ENCODE measurements around the gene PTER.

The PTER gene, protein sequence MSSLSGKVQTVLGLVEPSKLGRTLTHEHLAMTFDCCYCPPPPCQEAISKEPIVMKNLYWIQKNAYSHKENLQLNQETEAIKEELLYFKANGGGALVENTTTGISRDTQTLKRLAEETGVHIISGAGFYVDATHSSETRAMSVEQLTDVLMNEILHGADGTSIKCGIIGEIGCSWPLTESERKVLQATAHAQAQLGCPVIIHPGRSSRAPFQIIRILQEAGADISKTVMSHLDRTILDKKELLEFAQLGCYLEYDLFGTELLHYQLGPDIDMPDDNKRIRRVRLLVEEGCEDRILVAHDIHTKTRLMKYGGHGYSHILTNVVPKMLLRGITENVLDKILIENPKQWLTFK

DNA sequence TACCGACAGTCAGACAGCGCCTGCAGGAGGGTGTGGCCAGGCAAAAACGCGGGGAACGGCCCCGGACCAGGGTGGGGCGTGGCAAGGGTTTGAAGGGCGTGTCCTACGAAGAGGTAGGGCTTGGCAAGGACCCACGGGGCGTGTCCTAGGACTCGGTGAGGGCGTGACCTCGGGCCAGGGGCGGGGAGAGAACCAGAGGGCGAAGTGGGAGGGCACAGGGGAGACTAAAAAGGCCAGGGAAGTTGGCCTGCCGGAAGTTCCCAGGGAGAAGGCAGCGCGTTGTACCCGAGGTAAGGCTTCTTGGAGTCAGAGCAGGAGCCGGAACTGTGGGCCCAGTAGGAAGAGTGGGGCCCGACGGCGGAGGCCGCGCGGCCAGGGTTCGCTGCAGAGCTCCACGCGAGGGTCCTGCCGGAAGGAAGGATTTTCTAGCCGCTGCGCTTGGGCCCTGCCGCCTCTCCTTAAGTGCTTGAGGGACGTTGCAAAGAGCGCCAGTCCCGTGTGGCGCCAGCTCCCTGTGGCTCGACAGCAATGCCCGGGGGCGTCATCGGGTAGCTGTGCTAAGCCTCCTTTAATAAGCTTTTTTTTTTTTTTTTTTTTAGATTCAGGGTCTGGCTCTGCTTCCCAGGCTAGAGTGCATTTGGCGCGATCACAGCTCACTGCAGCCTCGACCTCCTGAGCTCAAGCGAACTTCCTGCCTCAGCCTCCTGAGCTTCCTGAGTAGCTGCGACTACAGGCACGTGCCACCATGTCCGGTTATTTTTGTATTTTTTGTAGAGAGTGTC lies at the start of gene PTER:
TSS of gene PTER (plus strand) at position 253 of the 782 bp plus-strand sequence. CDS start 47,375 bp downstream, outside the sequence.
- peak; percentile 90 for DNase-seq

DNA sequence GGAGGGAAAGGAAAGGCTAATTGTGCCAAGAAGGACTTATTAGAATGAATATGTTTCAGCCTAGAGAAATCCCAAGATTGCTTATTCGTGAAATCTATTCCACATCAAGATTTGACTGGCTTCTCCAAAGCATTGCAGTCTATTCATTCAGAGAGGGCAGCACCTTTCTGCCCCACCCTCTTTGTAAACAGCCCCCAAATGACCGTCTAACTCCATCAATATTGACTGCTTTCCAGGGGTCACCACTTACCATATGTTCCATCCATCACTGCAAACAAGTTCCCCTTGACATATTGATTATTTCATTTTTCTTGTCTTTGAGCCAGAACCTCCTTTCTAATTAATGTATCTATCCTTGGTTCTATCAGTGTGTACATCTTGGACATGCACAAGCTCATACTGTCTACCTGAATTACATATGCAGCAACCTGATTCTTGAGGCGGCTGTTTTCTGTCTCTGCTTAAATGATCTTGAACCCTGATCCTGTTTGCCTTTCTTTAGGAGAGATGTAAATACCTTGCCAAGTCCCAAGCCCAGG lies 44.2 kb upstream of the PTER start:
- DNase-seq, result no peak

DNA sequence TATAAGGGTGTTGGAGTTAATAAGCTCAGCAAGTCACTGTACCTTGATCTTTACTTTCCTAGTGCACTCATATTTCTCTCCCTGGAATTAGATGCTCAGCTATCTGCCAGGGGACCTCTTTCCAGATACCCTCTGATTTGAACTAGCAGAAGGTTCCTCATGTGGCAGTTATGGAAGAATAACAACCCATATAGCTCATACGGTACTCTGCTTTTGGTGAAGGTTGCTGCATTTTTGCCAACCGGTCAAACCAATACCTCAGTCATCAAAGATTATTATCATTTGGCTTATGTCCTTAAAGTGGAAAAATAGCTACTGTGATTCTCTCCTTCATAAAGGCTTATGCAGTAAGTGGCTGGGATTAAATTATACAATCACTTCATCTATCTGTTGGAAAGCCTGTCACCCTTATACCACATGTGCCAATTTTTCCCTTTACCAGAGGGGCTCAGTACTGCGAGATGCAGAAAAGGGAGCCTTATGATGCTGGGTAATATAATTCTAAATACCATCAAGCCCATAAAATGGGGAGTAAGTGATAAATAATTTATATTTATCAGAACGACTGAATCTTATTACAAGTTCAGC lies 43.4 kb upstream of the PTER start:
- no peak for DNase-seq

DNA sequence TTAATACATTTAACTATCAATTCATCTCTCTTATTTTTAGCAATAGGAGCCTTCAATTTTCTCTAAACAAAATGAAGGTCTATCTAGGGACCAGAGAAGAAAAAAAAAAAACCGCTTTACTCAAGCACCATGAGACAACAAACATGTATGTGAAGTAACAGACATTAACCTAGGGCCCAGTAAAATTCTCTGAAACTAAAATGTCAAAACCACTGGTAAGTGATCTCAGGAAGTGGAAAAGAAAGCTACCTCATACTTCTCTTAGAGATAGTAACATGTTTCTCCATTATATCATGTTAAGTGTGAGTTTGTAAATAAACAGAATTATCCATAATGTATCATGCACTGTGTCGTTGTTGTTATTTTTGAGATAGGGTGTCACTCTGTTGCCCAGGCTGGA lies 35.4 kb upstream of the PTER start:
- DNase-seq, result no peak

DNA sequence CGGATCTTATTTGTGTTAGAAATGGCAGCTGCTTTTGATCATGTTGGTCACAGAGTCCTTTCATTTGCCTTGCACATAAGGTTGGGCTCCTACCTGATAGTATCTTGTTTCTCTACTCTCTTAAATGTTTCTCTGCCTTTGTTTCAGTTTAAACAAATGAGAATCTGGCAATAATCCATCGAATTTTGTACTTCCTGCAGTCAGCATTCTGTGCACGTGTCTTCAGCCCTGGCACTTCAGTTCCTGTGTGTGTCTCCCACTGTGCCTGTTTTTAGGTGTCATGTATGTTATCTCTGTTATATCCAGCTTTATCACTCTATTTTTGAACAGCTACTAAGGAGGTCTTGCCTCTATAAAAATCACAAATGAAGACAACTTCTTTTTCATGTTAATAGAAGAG lies 28.4 kb upstream of the PTER start:
- no peak for DNase-seq

DNA sequence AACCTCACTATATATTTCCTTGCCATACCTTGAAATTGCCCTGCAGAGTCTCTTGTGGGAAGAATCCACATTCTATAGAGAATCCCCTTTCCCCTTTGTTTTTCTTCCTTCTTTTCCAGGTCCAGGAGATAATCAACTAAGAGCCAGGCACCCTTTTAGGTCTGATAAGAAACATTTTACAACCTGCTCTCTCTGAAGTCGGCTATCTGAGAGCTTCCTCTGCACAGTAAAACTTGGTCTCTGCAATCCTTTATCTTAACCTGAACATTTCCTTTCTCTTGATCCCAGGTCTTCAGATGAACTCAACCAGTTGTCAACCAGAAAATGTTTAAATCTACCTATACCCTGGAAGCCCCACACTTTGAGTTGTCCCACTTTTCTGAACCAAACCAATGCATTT lies 19.5 kb upstream of the PTER start:
- no peak for DNase-seq

DNA sequence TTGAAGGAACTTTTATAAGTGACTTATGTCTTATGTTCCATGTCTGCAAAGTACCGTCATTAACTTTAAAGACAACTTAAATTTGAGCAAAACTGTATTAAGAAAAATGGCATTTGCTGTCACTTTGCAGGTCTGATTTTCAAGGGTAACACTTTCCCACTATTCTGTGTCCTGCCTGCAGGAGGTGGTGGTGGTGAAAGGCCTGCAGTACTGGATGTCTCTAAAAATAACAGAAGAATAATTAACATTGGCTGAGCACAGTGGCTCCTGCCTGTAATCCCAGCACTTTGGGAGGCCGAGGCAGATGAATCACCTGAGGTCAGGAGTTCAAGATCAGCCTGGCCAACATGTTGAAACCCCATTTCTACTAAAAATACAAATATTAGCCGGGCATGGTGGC lies 13.2 kb upstream of the PTER start:
- DNase-seq, result no peak

DNA sequence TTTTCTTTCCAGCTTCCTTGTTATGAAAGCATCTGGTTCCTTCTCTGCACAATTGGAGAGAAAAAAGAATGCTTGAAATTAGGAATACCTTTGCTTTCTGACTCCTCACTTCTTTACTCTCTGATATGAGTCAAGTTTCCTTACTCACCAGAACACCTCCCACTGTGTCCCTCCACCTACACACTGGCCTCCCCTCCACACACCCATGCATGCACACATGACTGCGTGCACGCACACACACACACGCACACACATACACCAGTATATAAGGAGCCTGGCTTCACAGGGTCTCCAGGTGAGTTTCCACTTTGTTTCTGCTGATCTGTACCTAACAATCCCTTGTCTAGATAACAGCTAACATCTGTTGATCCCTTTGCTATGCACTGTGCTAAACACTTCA lies 11.4 kb upstream of the PTER start:
- no peak for DNase-seq

DNA sequence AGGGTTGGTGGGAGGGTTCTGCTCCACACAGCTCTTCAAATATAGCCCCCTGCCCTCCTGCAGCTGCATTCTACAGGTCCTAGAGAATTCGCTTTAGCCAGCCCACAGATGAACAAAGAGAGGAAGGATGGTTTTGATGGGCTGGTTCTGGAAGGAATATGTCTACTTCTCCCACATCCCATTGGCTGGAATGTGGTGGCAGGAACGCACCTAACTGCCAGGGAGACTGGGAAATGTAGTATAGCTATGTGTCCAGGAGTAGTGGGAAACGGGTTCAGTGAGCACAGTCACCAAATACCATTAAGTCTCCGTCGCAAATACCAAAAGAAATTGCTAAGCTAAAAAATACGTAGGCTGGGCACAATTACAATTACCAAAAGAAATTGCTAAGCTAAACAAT lies 7.3 kb upstream of the PTER start:
- DNase-seq, result no peak

DNA sequence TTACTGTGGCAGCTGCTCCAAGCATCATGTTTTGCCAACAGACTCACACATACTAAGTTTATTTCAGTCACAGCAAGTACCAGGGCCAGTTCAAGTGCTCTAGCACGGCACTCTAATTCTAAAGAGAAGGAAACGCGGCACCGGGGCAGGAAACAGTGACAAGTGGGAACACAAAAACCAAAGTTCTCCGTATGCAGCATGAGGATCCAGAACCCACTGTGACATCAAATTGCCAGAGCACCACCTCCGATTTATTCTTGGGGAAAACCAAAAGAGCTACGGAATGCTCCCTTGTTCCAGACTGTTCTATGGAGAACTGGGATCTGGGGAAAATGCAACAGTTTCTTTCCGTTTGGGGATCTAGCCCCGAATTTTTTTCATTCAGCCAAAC lies 448 bp upstream of the PTER start:
- no peak for DNase-seq

DNA sequence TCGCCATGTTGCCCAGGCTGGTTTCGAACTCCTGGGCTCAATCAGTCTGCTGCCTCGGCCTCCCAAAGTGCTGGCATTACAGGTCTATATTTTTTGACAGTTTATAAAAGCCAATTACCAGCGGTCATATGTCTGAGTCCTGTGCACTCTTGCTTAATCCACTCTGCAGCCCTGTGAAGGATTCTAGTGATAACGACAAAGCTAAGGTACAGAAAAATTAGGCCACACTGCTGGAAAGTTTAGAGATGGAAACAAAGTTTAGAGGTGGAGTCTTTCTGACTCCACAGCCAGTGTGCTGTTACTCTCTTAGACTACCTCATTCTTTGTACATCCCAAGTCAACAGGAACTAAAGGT lies 707 bp downstream of the PTER start:
- no peak for DNase-seq

DNA sequence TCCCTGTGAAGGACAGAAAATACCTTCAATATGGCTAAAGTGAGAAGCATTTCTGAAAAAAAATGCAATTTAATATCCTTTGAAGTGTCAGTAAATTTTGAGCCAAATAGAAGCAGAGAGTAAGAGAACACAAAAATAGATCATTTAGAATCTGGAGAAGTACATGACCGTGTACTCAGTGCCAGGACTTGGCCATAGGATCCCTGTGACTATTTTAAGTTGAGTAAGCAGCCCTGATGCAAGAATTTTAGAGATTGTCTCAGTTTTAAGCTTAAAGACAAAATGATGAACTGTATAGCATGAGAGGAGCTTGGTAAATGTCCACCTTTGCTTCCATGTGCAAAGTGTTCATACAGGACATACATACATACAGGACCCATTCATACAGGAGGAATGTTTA lies 2.5 kb downstream of the PTER start:
- peak; percentile 42 for DNase-seq

DNA sequence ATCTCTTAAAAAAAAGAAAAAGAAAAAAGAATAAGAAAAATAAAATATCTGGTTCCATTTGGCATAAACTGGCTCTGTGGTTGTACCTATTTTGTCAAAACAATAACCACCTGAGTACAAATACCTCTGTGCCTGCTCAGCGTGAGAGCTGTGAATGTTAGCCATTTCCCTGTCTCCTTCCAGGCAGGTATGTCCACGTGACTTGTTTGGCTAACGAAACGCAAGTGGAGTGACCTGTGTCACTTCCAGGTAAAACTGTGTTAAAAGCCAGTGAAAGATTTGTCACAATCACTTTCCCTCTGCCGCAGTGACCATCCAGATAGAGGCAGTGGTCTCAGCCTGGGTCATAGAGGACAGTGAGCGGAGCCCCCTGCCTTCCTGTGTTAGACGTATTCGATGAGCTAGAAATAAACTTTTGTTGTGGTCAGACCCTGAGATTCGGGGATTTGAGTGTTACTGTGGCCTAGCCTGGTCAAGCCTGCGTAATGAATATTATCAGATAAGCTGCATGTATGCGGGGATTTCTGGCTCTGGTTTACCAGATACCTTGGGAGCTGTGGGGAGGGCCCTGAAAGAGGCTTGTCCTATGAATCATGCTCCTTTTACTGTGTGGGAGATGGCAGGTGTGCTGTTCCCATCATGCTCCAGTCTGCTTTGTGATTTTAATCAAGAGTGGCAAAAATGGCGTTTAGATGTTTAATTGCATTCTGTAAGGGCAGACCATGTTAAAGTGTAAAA lies 3.8 kb downstream of the PTER start:
- DNase-seq, result no peak

DNA sequence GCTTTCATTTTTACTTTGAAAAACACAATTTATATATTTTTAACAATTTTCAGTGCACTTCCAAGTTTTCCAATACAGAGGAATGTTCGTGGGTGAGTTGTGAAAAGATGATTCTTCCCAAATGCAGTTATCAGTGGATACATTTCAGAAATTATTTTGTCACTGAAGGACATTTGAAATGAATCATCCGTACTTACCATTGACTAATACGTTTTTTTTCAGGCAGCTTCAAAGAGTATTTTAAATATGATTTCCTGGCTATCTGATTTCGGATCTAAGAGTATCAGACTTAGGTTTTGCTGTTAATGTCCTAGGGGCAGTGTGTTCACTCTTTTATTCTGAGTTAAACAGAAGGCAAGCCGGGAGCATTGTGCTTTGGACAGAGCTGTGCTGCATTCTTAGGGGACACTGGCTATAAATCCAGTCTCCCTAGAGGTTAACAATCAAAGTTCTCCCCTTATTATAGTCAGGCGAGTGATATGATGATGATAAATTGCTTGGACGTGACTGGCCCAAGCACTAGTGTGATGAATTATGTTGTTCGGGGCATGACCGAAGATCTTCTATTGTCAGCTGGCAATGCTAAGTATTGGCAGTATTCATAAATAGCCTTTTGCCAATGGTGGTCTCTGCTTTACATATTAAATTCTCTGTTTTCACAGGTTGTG lies 4.5 kb downstream of the PTER start:
- DNase-seq, result peak; percentile 32

DNA sequence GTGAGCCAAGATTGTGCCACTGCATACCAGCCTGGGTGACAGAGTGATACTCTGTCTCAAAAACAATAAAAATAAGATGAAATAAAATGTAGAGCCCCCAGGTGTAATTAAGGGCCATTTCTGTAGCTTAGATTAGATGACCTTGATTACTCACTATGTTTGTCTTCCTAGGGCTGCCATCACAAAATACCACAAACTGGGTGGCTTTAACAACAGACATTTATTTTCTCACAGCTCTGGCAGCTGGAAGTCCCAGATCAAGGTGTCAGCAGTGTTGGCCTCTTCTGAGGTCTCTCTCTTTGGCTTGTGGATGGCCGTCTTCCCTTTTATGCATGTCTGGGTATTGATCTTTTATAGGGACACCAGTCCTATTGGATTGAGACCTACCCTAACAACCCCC lies 6.1 kb downstream of the PTER start:
- DNase-seq, result no peak

DNA sequence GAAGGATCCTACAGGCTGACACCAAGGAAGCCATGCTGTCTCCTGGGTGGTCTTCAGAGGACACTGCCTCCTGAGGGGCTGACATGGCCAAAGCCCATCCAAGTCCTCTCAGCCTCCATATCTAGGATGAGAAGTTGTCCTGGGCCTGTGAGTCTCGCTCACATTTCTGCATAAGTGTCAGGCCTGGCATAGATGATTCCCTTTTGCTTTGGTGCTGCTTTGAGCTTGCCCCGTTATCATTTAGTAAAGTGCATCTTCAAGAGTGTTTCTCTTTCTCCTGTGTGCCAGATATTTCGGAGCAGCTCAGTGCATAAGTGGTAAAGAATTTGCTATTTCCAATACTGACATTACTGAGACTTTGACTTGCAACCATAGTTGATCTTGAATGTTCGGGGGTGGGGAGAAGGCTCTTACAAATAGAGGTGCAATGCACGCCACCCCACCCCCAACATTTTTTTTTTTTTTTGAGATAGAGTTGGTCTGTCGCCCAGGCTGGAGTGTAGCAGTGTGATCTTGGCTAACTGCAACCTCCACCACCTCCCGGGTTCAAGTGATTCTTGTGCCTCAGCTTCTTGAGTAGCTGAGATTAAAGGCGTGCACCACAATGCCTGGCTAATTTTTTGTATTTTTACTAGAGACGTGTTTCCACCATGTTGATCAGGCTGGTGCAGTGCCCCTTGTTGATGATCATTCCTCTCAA lies 9.1 kb downstream of the PTER start:
- no peak for DNase-seq

DNA sequence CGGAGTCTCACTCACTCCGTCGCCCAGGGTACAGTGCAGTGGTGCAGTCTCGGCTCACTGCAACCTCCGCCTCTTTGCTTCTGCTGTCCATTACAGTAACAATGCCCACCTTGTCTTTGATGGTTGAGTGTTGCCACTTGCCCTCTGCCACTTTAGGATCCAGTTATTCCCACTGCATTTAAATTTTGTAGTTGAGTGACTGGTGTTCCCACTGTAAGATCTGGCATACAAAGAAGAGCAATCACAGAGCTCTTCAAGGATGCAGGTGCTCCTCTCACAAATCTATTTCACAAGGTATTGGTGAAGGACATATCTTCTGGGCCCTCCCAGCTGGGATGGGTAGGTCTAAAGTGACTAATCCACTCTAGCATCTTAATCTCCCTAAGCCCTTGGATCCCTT lies 12.6 kb downstream of the PTER start:
- no peak for DNase-seq

DNA sequence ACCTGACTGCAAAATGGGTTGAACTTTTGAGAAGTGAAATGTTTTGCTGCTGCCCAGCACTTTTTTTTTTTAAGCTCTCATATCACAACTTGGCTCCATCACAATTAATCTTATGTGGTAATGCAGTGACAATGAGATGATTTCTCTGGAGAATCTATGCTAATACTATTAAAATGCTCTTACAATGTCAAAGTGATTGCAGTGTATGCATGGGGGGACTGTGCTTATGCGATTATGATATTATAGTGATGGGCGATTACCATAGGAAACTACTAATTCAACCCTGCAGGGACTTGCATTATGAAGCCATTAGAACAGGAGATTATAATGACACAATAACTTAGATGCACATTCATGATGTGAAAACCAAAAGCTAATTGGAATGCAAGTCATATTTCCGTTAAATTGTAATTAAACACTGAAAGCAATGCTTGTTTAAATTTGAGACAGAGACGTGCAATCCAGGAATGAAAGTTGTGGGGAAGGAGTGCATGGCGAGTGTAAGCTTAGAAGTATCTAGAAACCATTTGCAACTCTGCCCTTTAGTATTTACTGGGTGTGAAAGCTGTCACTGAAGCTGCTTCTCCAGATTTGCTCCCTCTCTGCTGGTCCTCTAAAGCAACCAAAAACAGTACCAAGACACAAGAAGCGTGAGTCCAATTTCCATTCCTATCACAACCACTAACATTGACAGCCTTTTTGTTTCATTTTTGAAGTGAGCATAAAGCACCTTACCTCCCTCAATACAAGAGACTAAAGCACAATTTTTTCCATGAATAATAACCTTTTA lies 21.6 kb downstream of the PTER start:
- no peak for DNase-seq

DNA sequence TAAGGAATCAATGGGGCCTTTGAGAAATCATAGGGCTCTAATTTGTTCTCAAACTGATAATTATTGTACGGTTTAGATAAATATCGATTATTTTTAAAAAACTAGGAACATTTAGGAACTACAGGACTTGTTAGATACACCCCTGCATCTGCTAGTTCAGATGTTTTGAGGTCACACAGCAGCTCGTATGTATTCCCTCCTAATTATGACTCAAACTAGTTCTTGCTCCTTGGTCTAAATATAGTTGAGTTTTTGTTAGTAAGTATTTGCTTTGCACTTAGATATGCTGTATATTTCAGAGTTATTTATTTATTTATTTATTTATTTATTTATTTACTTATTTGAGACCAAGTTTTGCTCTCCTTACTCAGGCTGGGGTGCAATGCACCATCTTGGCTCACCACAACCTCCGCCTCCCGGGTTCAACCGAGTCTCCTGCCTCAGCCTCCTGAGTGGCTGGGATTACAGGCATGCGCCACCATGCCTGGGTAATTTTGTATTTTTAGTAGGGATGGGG lies 22.7 kb downstream of the PTER start:
- DNase-seq, result no peak

DNA sequence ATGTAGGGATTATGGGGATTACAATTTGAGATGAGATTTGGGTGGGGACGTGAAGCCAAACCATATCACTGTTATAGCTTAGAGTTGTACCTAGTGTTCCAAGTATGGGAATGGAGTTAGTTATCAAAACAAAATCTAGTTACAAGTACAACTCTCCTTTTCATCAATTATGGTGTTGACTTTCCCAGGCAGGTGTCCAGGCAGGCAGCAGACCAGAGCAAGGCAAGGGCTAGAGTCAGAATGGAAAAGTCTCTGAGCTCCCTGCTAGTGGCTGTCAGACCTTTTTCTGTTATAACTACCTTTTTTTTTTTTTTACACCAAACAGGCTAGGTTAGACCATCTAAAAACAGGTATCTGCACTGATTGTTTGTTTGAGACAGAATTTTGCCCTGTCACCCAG lies 29.2 kb downstream of the PTER start:
- no peak for DNase-seq

DNA sequence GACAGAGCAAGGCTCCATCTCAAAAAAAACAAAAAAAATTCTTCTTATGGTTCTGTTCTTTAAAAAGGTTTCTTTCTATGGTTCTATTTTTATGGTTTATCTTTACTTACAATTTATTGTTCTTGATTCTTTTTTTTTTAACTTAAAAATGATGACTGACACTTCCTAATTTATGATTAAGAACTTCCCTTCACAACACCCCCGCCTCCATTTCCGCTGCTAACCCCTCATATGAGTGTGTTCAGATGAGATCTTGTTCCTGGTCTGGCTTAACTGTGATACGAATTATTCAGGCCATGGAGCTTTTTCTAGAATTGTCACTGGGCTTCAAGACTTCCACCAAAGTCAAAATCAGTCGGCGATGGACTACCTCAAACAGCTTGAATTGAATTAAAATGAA lies 33.9 kb downstream of the PTER start:
- no peak for DNase-seq
